SK-N-MC (cell line): ENCODE measurements around the gene C12orf42.

Experiments
- EZH2 ChIP-seq: fragments of 200-600 bp; sonication (generic); IDR thresholded peaks from one replicate; pipeline ENCODE4 v1.6.1; 2017; ENCODE audit warnings: antibody characterized with exemption
- POLR2AphosphoS5 ChIP-seq: IDR thresholded peaks from 2 replicates; pipeline ENCODE4 v1.6.1; 2012; ENCODE audit warnings: mild to moderate bottlenecking, low read depth, low read length, borderline replicate concordance

DNA sequence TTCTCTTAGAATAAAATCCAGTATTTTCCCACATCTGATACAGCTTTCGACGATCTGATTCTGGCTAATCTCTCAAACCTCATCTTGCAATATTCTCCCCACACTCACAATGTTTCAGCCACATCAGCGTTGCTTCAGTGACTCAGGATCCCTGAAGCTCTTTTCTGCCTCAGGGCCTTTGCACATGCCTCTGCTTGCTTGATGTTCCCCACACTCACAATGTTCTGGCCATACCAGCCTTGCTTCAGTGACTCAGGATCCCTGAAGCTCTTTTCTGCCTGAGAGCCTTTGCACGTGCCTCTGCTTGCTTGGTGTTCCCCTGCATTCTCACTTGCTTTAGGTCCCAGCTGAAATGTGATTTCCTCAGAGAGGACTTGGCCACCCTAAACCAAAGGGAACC lies 2.6 kb downstream of the C12orf42 start:
- no peak for TF ChIP-seq EZH2
- TF ChIP-seq POLR2AphosphoS5: no peak
